Nephron (organoid): ENCODE data around the gene WWOX.

Source experiments
- H3K27ac Mint-ChIP-seq, 3 experiments: 2 replicates each; pipeline ENCODE4 v1.8.0; 2020; ENCODE audit warnings: mixed read lengths in 3 of 3, mild to moderate bottlenecking in 2 of 3, moderate library complexity in 1 of 3
- H3K27me3 Mint-ChIP-seq: 2 replicates; pipeline ENCODE4 v1.8.0; 2021; ENCODE audit warnings: low read depth, mild to moderate bottlenecking, moderate library complexity, mixed read lengths
- H3K36me3 Mint-ChIP-seq: 2 replicates; pipeline ENCODE4 v1.8.0; 2020; ENCODE audit warnings: low read depth, mixed read lengths
- H3K4me1 Mint-ChIP-seq: 2 replicates; pipeline ENCODE4 v1.8.0; 2020; ENCODE audit warnings: mixed read lengths
- H3K4me3 Mint-ChIP-seq, 3 experiments: 2 replicates each; pipeline ENCODE4 v1.8.0; 2020; ENCODE audit warnings: mild to moderate bottlenecking in 3 of 3, mixed read lengths in 3 of 3, moderate library complexity in 2 of 3
- H3K9me3 Mint-ChIP-seq: 2 replicates; pipeline ENCODE4 v1.8.0; 2020; ENCODE audit warnings: mixed read lengths
- TF ChIP-seq, protein P1 (sequence below), 3 experiments: fragments of 200-600 bp; sonication (generic); IDR thresholded peaks; one replicate each; pipeline ENCODE4 v1.5.0; 2021; ENCODE audit warnings: antibody characterized with exemption in 3 of 3; ENCODE audit not compliant: unreplicated experiment in 3 of 3

Gene WWOX

DNA sequence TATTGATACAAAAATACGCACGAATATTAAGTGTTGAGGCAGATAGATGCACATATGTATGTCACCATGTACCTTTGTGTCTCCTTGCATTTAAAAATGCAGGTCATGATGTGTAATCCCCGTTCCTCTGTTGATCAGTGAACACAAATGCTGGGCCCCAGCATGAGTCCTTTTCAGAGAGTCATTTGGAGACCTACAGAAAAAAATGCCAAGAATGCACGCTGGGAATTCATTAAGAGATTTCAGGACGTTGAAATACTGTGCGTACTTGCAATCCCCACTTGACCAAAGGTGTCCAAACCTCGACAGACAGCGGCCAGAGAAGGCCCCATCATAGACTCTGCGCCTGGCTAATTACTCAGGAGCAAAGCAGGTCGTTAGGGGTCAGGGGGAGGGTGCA, 1005.1 kb downstream of the WWOX start:
- Mint-ChIP-seq H3K27me3 (peaks cover 15% of the 10 kb centered on the region), H3K36me3 (no peaks in the 10 kb centered on the region), H3K4me3 (no peak overlapping the region), H3K27ac (no peak overlapping the region), H3K4me1 (peaks cover 9% of the 10 kb centered on the region), H3K9me3 (no peaks in the 10 kb centered on the region)
- TF ChIP-seq, protein P1, sequence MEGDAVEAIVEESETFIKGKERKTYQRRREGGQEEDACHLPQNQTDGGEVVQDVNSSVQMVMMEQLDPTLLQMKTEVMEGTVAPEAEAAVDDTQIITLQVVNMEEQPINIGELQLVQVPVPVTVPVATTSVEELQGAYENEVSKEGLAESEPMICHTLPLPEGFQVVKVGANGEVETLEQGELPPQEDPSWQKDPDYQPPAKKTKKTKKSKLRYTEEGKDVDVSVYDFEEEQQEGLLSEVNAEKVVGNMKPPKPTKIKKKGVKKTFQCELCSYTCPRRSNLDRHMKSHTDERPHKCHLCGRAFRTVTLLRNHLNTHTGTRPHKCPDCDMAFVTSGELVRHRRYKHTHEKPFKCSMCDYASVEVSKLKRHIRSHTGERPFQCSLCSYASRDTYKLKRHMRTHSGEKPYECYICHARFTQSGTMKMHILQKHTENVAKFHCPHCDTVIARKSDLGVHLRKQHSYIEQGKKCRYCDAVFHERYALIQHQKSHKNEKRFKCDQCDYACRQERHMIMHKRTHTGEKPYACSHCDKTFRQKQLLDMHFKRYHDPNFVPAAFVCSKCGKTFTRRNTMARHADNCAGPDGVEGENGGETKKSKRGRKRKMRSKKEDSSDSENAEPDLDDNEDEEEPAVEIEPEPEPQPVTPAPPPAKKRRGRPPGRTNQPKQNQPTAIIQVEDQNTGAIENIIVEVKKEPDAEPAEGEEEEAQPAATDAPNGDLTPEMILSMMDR (IDR thresholded peaks at IDR 0.05; ENCODE audit: unreplicated experiment in 3 of 3): no peak

DNA sequence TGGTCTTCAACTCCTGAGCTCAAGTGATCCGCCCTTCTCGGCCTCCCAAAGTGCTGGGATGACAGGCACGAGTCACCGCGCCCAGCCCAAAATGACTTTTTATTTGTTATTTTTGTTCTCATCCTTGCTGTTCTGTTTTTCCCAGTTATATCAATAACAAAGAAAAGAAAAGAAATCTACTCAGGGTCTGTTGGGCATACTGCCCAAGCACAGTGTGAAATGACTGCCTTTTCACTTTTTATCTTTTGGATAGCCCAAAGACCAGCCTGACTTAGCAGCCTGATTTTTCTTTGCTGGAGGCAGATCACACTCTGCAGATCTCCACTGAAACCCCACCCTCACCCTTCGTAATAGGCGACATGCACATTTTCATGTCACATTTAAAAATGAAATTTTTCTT, 1007.8 kb downstream of the WWOX start:
- TF ChIP-seq, protein P1 (IDR thresholded peaks at IDR 0.05; ENCODE audit: unreplicated experiment in 3 of 3): no peak
- no peaks in the 10 kb centered on the region for H3K9me3 Mint-ChIP-seq

GRCh38 chr16:79109771-79110170, 1010.3 kb downstream of the WWOX start:
- H3K27me3 Mint-ChIP-seq: peaks cover 11% of the 10 kb centered on the region
- peaks cover 11% of the 10 kb centered on the region for H3K4me1 Mint-ChIP-seq
- H3K27ac Mint-ChIP-seq: no peak overlapping the region
- no peak overlapping the region for H3K4me3 Mint-ChIP-seq
- H3K36me3 Mint-ChIP-seq: no peaks in the 10 kb centered on the region
- H3K9me3 Mint-ChIP-seq: no peaks in the 10 kb centered on the region
- TF ChIP-seq, protein P1 (IDR thresholded peaks at IDR 0.05; ENCODE audit: unreplicated experiment in 3 of 3): no peak

More for the DNA sequence above, 1007.8 kb downstream of the WWOX start:
- no peak overlapping the region for H3K27ac Mint-ChIP-seq
- H3K27me3 Mint-ChIP-seq: peaks cover 11% of the 10 kb centered on the region
- peaks cover 11% of the 10 kb centered on the region for H3K4me1 Mint-ChIP-seq
- H3K36me3 Mint-ChIP-seq: no peaks in the 10 kb centered on the region
- H3K4me3 Mint-ChIP-seq: no peak overlapping the region

DNA sequence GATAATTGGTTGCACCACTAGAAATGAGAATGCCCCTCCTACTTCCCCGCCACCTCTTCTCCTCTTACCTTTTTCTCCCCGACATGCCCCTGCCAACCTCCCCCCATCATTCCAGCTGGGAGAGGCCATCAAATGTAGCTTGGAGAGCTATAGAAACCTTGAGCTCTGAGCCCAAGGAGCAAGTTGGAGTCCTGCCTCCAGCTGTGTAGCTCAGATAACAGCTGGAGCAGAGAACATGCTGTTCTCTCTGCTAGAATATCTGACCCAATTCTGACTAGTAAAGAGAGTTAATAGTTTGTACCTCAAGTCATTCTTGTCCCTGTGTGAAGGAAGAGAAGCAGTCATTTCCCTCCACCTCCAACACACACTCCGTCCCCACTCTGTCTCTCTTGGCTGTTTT, 1010.8 kb downstream of the WWOX start:
- H3K27ac Mint-ChIP-seq: no peak overlapping the region
- H3K9me3 Mint-ChIP-seq: no peaks in the 10 kb centered on the region
- peaks cover 16% of the 10 kb centered on the region for H3K4me1 Mint-ChIP-seq
- H3K36me3 Mint-ChIP-seq: no peaks in the 10 kb centered on the region
- H3K27me3 Mint-ChIP-seq: peaks cover 11% of the 10 kb centered on the region
- TF ChIP-seq, protein P1 (IDR thresholded peaks at IDR 0.05; ENCODE audit: unreplicated experiment in 3 of 3): no peak
- no peak overlapping the region for H3K4me3 Mint-ChIP-seq

DNA sequence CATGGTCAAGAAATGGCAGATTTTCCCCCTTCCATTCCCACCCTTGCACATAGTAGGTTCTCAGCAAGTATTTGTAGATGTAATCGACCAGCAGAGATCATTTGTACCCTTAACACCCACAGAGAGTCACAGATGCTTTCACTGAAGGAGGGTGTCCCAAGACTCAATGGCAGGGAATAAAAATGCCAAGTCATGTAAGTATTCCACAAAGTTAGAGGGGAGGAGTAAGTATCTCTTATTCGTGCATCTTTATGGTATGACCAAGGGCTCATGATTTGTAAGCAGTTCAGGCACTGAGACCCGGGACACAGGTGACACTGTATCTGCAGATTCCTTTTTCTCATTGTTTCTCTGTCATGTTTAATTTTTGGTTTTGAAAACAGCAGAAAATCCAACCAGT, 1011.5 kb downstream of the WWOX start:
- H3K4me3 Mint-ChIP-seq: no peak overlapping the region
- H3K27ac Mint-ChIP-seq: no peak overlapping the region
- no peaks in the 10 kb centered on the region for H3K36me3 Mint-ChIP-seq
- TF ChIP-seq, protein P1 (IDR thresholded peaks at IDR 0.05; ENCODE audit: unreplicated experiment in 3 of 3): no peak
- peaks cover 11% of the 10 kb centered on the region for H3K27me3 Mint-ChIP-seq
- H3K9me3 Mint-ChIP-seq: no peaks in the 10 kb centered on the region
- peaks cover 20% of the 10 kb centered on the region for H3K4me1 Mint-ChIP-seq

DNA sequence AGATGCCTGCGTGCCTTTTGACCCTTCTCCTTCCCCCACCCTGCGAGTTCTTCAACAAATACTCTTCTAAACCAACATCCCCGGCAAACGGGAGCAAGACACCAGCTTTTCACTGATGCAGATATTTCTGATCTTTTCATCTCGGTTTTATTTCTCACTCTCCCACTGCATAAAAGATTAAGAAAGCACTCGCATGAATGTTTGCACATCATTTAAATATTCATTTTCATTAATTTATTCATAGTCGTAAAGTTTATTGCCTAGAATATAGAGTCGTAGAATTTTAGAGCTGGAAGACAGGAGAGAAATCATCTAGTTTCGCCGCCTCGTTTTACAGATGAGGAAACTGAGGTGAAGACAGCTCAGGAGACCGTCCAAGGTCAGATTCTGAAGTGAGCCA, 1013.0 kb downstream of the WWOX start:
- TF ChIP-seq, protein P1 (IDR thresholded peaks at IDR 0.05; ENCODE audit: unreplicated experiment in 3 of 3): no peak
- Mint-ChIP-seq H3K27ac (no peak overlapping the region), H3K27me3 (peaks cover 11% of the 10 kb centered on the region), H3K4me3 (no peak overlapping the region), H3K4me1 (peaks cover 20% of the 10 kb centered on the region), H3K36me3 (peaks cover 5% of the 10 kb centered on the region), H3K9me3 (peaks cover 7% of the 10 kb centered on the region)
